Measurements from ENCODE around the gene PI4KA.
A peak's percentile ranks its signal among the peaks of the same experiment; 100 is the strongest.
"Not testable (repeated sequence)": the region's sequence is repeated elsewhere in the genome, so short reads cannot be mapped to it uniquely, and the experiment has no call there.

Gene PI4KA

DNA sequence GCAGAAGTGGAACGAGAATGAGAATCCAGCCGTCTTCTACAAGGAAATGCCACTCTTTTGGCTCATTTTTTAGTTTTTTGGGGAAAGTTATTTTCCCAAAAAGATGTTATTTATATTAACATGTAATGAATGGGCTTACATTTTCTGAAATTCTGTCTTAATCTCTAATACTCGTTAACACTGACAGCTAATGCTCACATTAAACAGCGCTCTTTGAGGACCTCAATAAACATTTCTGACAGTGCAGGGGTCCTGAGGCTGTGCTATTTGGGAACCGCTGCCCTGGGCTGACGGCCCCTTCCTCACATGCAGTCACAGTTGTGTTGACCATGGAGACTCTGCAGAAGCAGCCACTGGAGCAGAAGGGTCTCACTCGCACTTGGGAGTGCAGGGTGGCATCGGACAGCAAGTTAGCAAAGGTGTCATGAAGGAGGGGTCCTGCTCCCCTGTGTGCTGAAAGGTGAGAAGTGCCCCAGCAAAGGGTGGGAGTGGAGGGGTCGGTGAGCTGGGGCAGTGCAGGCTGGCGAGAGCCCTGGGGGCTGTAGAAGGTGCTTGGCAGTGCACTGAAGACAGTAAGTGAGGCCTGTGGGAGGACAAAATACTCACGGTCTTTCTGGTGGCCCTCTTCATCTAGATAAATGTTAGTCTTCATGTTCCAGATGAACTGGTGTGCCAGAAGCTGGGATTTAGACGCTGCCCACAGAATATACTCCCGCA lies 137.8 kb downstream of the PI4KA start:
- DNase-seq, result no peak

DNA sequence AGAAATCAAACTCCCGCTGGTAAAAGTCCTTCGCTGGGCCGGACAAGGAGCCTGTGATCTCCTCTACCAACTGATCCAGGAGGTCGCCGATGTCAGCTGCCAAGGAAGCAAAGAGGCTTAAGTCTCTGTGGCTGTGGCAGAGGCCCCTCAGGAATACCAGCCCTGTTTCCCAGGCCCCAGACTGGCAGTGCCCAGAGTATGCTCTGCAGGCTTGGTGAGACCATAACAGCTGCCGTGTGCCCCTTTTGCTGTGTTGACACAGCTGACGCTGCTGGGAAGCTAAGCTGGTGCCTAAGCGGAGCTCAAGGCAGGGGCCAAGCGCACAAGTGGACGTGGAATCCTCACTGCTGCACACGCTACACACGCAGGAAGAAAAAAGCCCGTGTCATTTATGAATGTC lies 139.9 kb downstream of the PI4KA start:
- not testable (repeated sequence) for DNase-seq

DNA sequence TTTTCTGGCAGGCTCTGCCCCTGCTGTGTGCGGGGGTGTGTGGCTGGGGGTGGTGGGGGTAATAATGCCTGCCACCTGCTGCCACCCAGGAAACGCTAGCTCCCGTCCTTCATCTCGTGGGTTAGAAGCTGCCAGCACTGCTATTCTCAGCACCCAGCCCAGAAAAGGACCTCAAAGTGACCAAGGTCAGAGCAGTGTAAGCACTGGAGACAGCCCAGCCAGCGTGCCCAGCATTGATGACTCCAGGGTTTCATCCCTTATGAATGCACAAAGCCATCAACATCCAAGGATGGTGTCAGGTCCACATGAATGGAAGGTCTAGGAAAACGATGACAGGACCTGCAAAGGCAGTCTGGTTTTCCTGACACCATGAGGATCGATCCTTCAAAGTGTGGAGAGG lies 140.6 kb downstream of the PI4KA start:
- DNase-seq, result not testable (repeated sequence)

DNA sequence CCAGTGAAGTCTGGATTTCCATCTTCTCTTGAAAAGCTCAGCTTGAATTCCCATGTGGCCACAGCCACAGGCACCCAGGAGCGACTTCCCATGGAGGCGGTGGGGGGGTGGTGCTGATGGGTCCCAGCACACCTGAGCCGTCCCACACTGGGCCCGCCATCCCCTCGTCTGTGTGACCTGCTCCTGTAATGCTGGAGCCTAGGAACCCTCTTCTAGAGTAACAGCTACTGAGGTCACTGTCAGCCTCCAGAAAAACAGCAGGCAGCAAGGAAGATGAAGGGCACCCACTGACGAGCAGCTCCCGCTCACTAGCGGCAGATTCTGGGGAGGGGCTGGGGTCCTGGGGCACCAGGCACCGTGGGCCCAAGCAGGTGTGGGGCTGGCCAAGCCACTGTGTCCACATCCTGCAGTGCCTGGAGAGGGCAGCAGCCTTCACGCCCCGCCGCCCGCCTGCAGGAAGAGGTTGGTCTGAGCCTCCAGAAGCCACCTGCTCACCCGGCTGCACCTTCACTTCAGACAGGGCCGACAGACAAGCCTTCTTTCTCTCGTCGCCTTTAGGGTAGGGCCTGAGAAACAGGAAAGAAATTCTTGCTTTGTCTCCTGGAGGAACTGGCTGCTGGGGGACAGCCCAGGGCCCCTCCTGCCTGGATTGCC lies 141.3 kb downstream of the PI4KA start:
- DNase-seq, result not testable (repeated sequence)

DNA sequence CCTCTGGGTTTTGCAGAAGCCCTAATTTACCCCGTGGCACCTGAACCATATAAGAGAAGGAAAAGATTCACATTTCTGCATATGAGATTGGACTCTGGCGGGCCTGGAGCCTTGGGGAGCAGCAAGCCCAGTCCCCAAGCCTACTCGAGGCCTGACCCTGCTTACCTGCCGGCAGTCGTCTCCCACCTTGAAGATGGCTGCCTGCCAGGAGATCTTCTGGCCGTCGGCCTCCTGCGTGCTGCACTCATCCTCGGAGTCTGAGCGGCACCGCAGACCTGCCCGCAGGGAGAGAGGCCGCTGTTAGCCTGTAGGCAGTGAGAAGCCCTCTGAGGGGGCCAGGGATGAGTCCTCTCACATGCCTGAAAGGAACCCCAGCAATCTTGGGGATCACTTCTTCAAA lies 145.5 kb downstream of the PI4KA start:
- DNase-seq, result not testable (repeated sequence)

DNA sequence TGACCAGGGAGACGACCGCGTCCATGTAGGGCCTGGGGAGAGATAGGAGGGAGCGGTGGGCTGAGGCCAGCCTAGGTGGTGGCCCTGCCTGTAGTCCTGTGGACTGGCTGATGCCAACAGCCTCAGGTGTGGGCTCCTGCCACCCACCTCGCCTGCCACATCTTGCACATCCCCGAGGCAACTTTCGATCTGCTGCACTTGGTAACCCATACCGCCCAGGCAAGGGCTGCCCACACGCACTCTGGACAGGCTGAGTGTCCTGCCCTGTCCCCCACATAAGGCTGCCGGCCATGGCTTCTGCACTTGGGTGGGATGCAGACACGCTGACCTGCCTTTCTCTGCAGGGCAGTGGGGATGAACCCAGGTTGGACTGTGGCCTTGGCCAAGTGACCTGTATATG lies 148.6 kb downstream of the PI4KA start:
- not testable (repeated sequence) for DNase-seq

DNA sequence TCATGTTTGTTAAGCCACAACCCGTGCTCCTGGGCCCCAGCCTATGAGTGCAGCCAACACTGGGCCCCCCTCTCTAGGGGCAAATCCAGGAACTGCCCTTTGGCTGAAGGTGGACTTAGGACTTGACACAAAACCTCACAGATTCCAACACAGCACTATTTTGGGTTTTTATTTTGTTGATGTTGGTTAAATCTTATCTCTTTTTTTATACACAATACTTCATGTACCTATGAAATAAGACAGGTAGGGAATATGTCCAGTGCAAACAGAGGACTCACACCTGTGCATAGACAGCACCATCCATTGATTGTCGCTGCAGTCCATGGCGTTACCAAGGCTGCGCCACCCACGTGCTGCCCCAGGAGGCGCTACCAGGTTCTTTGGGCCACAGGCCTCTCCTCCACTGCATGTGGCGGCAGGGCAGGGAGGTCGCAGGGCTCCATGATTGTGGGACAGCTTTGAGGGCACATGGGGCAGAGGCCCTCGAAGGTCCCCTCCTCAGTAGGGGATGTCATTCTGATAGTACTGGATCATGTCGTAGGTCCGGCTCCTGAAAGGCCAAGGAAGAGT lies 151.0 kb downstream of the PI4KA start:
- not testable (repeated sequence) for DNase-seq

DNA sequence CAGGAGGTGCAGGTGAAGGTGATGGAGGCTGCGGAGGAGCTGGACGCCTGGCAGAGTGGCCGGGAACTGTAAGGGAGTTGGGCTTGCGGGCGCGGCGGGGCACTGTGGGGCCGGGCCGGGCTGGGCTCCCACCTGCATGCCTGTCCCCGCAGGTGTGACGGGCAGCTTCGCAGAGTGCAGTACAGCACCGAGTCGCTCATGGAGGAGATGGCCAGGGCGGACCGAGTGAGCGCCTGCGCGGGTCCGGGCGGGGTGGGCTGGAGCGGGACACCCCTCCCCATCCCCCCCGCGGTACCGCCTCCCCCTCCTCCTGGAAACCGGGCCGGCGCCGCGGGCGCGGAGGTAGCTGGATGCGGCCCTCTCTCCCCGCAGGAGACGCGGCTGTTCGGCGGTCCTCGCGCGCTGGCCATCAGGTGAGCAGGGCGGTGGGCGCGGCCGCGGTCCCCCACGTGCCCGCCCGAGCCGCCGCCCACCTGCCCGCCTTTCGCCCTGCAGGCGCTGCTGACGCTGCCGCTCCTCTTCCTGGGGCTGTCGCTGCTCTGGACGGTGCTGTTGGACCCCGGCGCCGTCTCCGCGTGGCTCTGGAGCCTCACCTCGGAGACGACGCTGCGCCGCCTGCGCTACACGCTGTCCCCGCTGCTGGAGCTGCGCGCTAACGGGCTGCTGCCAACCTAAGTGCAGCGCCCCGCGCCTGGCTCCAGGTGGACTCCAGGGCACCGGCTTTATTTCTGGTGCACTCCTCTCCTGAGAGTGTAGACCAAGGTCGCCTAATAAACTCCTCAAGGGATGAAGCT lies 154.6 kb downstream of the PI4KA start:
- DNase-seq, result not testable (repeated sequence)

DNA sequence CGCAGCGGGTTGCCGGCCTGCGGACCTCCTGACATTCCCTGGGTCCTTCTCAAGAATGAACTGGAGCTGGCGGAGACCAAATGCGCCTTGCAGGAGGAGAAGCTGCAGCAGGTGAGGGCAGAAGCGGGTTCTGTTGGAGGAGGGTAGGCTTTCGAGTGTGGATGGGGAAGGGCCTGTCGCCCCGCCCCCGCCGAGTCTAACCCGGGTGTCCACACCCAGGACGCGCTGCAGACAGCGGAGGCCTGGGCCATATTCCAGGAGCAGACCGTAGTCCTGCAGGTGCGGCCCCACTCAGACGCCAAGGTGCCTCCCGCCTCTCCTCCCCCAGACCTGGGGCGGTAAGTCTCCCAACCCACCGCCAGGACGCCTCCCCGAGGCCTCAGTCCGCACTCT lies 155.2 kb downstream of the PI4KA start:
- DNase-seq, result not testable (repeated sequence)

DNA sequence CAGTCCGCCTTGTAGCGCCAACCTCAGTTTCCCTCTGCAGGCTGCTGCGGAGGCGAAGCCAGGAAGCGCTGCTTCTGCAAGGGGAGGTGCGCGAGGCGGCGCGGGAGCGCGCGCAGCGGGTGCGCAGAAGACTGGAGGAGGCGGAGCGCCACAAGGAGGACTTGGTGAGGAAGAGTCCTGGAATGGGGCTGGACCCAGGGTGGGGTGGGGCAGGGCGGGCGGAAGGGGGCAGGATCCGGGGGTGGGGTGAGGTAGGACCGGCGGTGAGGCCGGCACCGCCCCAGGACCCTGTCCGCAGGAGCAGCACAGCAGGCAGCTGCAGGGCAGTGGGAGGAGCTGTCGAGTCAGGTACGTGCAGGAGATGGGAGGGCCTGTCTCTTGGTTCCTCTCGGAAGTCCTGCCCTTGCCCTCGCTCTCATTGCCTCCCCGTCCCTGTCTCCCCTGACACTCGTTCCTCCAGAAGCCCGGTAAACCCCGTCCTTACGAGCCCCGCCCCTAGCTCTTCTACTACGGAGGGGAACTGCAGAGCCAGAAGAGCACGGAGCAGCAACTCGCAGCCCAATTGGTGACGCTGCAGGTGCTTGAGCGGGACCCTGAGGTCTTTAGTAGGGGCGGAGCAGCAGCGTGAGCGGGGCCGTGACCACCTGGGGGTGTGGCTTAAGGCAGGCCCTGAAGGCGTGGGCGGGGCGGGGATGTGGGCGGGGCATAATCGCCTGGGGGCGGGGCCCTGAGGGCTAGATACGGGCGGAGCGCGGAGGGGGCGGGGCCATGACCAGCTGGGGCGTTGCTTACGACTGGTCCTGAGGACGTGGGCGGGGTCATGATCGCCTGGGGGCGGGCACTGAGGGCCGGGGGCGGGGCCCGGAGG lies 155.8 kb downstream of the PI4KA start:
- peak; percentile 73 for DNase-seq

DNA sequence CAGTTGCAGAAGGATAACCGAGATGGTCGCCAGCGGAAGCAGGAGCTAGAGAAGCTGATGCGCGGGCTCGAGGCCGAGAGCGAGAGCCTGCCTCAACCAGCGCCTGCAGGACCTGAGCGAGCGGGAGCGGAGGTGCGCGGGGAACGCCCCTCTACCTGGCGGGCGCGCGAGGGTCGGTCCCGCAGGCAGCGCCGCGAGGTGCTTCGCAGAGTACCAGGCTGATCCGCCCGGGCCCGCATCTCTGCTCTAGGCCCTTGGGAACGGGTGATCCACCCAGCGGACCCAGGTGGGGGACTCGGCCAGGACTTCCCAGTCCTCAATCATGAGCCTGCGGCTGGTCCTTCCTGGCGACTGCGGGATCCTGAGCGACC lies 156.5 kb downstream of the PI4KA start:
- not testable (repeated sequence) for DNase-seq

DNA sequence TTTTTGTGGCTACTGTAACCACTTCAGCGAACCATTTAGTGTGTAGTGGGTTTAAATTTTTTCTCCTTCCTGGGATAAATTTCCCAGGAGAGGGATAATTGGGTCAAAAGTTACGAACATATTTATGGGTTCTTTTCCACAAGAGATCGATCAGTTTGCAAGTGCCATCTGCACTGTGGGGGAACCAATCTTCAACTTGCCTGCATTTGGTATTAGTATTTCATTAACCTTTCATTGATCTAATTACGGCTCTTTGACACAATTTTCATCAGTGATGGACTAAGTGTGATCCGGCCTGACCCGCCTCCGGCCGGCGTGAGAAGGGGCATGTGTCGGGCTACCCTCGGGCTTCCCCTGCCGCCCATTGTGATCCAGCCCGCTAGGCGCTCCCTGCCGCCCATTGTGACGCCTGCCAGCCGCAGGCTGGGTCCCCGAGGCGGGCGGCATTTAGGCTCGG lies 156.9 kb downstream of the PI4KA start:
- not testable (repeated sequence) for DNase-seq

DNA sequence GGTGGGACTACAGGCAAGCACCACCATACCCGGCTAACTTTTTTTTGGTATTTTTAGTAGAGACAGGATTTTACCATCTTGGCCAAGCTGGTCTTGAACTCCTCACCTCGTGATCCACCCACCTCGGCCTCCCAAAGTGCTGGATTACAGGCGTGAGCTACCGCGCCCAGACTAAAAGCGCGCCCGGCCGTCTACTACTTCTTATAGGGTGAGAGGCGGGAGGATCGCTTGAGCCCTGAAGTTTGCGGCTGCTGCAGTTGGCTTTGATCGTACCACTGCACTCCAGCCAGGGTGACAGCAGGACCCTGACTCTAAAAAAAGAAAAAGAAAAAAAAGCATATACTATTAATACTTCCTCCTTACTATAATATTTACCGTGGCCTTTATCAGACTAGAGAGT lies 158.3 kb downstream of the PI4KA start:
- not testable (repeated sequence) for DNase-seq

DNA sequence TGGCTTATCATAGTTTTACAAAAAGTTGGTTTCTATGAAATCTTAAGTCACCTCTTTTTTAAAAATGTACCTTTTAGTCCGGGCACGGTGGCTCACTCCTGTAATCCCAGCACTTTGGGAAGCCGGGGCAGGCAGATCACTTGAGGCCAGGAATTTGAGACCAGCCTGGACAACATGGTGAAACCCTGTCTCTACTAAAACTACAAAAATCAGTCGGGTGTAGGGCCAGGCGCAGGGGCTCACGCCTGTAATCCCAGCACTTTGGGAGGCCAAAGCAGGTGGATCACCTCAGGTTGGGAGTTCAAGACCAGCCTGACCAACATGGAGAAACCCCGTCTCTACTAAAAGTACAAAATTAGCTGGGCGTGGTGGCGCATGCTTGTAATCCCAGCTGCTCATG lies 158.8 kb downstream of the PI4KA start:
- not testable (repeated sequence) for DNase-seq

DNA sequence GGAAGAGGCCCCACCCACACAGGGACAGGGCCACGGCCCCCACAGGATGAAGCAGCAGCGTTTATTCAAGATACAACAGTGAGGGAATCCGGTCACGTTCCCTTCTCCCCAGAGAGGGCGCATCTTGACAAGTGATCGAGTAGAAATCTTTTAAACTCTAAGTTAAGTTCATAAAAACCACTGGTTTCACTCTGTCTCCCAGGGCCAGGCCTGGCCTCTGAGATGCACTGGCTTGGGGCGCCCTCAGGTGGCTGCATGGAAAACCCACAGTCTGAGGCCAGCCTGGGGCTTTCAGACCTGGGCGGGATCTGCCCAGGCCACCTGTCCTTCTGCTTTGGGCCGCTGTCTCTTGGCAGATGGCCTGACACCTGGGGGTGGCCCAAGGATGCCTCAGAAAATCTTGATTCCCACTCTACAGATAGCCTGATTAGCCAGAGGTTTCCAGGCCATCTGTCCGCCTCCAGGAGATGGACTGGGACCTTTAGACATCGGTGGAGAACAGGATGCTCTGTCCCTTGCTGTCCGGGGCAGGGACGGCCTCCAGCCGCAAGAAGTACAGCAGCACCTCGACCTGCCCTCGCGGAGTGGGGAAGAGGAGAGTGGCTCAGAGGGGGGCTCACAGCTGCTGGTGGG lies 161.0 kb downstream of the PI4KA start:
- not testable (repeated sequence) for DNase-seq

DNA sequence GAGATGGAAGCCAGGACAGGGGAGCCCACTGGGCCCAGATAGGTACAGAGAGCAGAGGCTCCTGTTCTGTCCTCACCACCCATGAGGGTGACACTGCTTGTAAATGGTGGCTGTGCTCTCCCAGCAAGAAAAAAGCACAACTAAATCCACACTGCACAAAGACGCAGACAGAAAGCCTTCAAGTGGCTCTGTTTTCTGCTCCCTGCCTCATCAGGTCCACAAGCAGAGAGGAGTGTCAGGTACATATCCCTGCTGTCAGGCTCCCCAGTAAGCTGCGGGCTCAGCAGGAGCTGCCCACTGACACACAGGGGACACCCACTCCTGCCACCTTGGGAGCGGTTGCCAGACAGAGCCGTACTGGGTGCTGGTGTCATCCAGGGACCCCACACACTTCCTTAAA lies 162.6 kb downstream of the PI4KA start:
- not testable (repeated sequence) for DNase-seq

DNA sequence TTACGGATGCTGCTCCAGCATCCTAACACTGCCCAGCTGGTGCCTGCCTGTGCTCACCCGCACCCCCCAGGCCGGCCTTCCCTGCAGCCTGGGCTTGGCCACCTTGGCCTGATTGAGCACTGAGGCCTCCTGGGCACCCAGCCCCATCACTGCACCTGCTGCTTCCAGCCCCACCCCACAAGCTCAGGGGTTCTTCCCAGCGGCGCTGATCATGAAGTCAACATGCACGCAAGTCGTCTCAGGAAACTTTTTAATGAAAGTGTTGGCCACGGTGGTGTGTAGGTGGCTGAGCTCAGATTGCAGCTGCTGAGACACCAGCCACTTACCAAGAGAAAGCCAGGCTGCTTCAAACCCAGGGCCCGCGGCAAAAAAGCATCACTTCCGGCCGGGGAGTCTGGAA lies 163.4 kb downstream of the PI4KA start:
- not testable (repeated sequence) for DNase-seq

DNA sequence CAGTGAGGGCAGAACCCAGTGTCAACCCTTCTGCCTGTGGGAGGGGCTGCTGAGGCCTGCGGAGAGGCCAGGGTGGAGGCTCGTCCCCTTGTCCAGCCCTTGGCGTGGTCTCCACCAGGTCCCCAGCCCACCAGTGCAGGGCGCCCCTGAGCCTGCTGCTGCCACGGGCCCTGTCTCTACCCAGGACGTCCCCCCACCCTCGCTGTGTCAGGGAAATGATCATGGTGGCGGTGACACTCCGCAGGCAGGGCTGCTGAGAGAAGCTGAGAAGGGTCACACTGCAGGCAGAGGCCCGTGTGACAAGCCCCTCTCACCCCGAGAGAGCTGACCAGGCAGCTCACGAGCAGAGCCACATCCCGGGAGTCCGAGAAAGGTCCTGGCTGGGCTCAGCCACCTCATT lies 164.4 kb downstream of the PI4KA start:
- not testable (repeated sequence) for DNase-seq

DNA sequence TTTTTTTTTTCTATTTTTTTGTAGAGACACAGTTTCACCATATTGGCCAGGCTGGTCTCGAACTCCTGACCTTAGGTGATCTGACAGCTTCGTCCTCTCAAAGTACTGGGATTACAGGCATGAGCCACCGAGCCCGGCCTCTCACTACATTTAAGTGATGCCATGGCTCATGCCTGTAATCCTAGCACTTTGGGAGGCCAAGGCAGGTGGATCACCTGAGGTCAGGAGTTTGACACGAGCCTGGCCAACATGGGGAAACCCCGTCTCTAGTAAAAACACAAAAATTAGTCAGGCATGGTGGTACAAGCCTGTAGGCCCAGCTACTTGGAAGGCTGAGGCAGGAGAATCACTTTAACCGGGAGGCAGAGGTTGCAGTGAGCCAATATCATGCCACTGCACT lies 165.7 kb downstream of the PI4KA start:
- DNase-seq, result not testable (repeated sequence)

DNA sequence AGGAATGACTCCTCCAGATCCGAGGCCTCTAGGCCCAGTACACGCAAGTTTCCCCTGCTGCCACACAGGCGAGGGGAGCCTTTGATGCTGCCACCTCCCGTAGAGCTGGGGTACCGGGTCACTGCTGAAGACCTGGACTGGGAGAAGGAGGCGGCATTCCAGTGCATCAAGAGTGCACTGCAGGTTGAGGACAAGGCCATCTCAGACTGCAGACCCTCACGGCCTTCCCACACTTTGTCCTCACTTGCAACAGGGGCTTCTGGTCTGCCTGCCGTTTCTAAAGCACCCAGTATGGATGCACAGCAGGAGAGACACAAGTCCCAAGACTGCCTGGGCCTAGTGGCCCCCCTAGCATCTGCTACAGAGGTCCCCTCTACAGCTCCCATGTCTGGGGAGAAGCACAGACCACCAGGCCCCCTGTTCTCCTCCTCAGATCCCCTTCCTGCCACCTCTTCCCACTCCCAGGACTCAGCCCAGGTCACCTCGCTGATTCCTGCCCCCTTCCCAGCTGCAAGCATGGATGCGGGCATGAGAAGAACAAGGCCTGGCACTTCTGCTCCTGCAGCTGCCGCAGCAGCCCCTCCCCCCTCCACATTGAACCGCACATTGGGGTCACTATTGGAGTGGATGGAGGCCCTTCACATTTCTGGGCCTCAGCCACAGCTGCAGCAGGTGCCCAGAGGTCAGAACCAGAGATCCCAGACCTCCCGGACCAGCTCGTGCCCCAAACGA lies 167.9 kb downstream of the PI4KA start:
- DNase-seq, result not testable (repeated sequence)
